Tongue (tissue), 2 donors: Measurements from ENCODE around the gene AOPEP. TPM values are rescaled to one million over a fixed set of nuclear protein-coding genes. Genes with fewer than 3 reads are reported as not detected.
"Not testable (repeated sequence)": the region's sequence is repeated elsewhere in the genome, so short reads cannot be mapped to it uniquely, and the experiment has no call there.

Experiments
- DNase-seq: peaks from one replicate; pipeline ENCODE4 v3.0.0-alpha.2; 2015
- total RNA-seq: library from RNA; depleted of rRNA; stranded (reverse); fragments of >200 nt; gene quantifications from one replicate; pipeline ENCODE4 v1.2.3, GENCODE V29; 2014

Gene AOPEP
- total RNA-seq, 1 donor from 2014 or later = 391 TPM

DNA sequence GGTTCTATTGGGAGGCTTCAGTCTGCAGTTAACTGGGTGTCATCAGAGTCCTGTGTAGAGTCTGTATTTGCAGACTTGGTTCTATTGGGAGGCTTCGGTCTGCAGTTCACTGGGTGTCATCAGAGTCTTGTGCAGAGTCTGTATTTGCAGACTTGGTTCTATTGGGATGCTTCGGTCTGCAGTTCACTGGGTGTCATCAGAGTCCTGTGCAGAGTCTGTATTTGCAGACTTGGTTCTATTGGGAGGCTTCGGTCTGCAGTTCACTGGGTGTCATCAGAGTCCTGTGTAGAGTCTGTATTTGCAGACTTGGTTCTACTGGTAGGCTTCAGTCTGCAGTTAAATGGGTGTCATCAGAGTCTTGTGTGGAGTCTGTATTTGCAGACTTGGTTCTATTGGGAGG, 239.5 kb downstream of the AOPEP start:
- DNase-seq = not testable (repeated sequence)

DNA sequence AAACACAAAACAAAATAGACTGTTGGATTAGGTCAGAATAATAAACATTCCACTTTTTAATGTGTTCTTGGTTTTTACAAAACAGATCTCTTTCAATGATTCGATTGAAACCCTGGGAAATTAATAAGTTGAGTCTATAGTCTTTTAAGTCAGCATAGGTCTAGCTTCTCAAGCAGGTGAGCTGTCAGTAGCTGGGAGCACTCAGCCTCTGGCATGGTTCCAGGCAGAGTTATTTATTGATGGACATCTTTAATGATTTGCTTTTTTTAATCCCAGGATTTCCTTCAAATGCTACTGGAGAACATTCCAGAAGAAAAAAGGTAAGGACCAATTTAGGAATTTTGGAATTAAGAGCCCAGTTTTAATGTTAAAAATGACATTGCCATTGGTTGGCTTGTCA, 241.0 kb downstream of the AOPEP start:
- DNase-seq = no peak

DNA sequence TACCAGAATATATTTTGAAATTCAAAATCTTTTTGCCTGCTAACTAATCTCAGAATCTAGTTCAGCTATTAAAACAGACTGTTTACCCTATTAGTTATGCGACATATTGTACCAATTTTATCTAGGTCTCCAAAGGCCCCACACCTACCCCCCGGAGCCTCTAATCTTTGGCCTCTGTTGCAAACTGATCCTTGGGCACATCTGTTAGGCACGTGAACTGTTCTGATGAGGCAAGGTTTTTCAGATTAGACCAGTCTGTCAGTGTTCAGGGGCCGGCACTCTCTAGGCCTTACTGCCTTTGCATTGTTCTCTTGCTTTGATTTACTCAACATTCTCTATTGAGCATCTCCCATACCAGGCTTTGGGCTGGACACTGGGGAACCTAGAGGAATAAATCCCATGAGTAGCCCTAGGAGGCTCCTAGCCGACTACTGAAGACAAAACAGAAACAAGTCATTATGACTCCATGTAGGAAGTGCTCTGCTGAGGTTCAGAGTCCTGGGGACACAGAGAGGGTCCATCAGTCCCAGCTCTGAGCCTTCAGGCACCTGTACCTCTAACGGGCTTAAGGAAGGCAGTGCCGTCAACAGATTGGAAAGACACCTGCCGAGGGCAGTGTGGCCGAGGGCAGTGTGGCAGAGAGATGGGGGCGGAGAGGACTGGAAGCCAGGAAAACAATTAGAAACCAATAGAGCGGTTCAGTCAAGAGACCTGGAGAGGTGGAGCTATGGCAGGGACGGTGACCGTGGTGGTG, 245.1 kb downstream of the AOPEP start:
- DNase-seq = no peak

DNA sequence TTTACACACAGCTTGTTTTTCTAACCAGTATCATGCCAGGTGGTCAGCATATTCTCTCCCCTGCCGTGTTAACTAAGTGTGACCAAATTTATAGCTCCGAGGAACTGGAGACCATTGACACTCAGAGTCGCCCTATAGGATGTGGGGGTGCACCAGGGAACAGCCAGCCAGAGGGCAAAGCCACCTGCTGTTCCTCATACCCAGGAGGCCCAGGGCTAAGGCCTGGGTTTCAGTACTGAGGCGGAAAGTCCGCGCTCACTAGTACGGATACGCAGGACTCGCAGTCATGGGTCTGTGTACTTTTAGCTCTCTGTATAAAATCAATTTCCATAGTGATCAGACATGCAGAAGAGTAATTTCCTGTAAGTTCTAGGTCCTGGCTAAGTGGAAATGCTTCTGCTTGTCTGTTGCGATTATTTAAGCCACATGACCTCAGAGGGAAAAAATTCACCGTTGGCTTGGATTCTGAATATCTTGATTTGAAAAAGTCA, 247.0 kb downstream of the AOPEP start:
- DNase-seq = peak; percentile 91

DNA sequence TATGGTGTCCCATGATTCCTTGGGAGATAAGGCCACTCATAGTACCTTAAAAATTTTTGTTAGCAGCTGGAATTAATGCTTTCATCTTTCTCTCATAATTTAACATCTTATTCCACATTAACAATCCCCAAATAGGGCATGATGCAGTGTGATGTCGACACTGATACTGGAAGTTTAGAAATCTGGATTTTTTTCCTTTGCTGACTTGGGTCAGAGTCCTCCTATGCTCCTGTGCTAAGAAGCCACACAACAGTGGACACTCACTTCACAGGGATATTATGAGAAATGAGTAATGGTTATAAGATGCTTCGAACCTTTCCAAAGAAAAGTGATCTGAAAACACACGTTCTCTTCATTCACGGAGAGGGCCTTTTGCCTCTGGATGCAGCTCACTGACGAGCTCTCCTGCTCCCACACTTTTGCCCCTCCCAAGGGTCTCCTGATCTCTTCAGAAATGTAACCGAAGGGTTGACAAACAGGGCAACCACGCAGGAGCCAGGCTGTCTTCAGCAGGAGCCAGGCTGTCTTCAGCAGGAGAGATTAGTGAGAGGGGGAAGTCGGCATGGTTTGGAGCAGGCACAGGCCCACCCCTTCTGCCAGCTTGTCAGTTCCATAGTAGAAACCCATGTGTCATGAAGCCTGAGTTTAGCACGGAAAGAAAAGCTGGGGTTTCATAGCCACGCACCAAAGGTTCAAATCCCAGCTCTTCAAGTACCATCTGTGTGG, 247.8 kb downstream of the AOPEP start:
- peak; percentile 52 for DNase-seq

DNA sequence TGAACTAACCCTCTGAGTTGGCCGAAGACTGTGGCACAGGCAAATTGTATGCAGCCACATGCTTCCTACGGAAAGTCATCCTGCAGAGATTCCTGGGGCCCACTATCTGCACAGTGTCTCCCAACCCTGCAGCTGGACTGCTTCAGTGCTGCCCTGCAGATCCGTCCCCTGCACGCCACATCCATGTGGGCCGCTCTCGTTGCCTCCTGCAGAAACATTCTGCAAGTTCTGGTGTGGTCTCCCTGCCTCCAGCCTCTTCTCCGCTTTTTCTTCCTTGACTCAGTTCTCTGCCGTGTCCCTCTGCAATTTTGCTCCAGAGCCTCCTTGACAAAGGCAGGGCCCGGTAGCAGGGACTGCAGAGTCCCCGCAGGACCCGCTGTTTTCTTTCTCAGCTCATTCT, 249.0 kb downstream of the AOPEP start:
- DNase-seq = no peak

DNA sequence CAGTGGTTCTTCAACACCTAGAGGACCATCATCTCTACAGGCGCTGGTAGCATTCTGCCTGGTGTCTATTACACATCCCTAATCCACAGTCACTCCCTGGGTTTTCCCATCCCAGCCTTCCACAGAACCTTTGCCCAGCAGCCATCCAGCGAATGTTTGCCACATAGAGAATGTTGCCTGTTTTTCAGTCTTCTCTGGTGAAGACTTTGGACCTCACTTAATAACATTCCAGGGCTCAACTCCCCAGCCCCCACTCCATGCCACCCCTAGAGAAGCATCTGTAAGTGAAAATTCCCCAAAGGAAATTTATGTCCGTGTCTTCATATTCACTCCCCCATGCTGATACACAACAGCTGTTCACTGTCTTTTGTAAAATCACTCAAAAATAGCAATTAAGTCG, 249.6 kb downstream of the AOPEP start:
- DNase-seq = no peak

DNA sequence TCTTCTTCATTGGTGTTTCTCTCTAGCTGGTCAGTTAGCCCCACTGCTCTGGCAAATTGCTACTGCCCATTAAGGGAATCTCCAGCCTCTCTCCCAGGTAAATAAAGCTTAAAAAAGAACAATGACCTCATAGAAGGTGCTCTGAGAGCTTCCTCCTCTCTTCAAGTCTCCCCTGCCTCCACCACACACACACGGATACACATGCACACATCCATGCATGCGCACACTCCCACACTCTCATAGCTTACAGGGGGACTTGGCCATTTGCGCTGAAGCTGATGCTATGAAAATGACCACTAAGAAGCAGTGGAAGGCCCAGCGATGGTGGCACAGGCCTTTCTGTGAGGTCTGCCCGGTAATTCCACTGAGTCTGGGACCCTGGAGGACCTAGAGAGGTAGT, 250.9 kb downstream of the AOPEP start:
- DNase-seq = no peak

DNA sequence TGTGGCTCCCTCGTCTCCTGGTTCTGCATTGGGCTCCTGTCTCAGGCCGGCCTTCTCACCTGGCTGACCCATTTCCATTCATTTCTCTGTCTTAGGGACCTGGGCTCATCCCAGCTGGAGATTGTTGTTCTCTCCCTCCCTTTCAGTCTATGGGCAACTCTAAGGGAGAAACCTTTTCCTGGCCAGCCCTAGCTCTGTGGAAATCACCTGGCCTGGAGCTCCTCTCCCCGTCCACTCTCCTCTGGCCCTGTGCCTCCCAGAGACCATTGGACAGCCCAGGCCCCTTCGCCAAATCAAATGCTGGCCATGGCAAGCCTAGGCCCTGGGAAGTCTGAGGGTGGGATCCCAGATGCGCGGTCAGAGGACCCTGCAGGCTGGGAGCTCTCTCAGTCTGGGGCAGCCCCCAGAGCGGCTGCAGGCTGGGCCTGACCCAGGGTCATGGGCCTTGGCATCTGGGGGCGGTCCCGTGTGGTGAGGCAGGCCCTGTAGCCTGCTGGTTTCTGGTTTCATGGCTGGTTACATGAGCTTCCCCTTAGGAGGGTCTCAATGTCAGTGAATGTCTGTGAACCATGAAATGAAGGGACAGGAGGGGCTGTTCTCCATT, 253.5 kb downstream of the AOPEP start:
- DNase-seq = no peak

DNA sequence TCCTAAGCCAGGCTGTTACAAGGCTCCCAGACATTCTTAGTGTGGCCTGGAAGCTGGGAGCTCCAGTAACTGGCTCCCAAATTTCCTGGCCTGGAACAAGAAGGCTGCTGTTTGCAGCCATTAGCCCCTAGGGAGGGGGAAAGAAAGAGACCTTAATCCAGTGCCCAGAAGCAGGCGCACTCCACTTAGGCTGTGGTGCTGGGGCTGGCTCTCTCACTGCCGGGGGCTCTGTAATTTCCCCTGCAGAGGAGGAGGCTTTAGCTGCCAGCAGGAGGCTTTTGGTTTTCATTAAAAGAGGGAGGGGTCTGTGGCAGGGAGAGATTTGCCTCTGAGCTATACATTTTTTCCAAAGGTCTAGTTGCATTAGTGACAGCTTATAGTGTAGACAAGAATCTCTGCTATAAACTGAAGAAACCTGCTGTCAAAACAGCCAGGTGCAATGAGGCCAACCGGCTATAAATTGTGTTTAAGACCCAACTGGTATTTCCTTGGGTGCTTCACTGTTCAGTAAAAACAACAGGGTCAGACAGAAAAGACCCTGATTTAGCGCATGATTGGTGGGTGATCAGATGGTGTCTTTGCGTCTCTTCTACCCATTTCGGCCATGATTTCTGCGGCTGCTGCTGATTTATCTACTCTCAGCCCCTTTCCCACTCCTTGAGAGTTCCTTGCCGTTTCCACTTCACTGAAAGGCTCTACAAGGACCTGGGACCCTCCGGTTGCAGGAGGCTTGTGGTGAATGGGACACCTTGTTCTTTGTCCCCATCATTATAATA, 254.6 kb downstream of the AOPEP start:
- peak; percentile 45 for DNase-seq

DNA sequence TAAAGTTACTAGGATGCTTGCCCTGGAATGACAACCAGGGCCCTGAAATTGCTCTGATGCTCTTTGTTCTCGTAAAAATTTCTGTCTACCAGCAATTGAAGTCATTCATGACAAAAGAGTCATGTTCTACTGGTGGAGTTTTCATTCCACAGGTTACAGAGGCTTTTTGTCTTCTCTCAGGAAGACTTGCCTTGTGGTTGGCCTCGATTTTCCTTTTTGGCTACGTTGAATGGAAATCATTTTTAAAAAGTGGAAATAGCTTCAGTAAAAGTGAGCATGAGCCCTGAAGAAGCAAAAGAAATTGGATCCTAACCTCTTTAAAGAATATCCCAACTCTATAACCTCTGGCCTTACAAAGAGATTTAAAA, 255.2 kb downstream of the AOPEP start:
- no peak for DNase-seq

DNA sequence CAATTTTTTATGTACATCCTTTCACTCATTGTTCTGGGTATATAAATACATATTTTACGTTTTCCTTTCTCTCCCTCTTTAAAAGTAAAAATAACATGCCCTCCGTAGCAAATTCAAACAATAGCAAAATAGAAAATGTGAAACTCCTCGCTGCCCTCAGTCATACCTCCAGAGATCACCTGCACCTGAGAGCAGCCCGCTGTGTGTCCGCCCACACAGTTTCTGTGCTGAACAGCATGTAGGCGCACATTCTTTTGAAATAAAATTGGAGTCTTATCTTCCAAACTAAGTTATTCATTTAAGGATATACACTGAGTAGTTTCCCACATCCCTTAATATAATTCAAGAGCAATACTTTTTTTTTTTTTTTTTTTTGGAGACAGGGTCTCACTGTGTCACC, 255.7 kb downstream of the AOPEP start:
- no peak for DNase-seq

DNA sequence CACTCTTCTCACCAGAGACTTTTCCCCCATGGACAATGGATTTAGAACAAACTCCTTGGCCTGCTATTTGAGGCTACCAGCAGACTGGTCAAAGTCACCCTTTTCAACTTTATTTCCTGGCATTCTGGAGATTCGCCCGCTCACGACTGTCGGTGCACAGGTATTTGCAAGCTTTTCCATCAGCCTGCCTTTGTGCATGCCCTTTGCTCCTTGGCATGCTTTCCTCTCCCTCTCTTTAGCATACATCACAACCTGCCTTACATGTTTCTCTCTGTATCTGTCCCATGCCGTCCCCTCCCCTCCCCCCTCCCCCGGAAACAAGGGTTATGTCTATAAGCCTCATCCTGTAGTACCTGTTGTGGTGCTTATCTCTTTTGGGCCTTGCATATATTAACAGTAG, 257.1 kb downstream of the AOPEP start:
- DNase-seq = no peak

DNA sequence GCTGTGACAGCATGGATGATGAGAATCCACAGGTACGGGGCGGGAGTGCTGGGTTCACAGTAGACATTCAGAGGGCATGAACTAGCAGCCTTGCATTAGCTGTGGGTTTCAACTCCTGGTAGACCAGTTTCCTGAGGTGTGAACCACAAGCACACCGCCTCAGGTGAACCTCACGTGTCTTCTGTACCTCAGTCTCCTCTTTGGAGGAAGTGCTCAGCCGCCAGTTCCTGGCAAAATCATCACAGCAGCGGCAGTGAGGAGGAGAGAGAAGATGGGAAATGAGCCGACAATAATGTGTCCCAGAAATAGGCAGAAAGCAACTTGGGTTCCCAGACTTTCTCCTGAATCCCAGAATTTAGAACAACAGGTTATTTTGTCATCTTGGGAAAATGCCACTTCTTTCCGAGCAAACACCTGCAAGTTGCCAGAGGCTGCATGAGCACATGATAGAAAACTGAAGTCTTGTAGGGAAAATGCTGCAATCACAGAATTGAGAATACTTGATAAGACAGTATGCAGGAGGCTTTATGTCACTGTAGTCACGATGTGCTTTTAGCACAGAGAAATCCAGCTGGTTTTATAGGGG, 258.5 kb downstream of the AOPEP start:
- DNase-seq = no peak

DNA sequence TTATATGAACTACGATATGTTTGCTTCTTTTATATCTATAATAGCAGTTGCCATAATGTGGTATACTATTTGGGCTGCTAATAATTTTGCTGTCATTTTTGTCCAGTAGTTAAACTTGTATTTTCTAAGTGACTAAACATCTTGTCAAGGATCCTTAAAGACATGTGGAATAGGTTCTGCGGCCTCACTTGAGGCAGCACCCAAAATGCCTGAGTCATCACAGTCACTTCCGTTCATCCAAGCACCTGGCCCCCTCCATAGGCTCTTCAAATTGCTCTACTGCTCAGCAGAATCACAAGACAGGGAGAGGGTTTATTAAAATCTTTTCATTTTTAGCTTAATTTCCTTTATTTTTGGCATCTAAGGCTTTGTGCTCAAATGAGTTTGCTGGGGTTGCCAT, 259.1 kb downstream of the AOPEP start:
- no peak for DNase-seq

DNA sequence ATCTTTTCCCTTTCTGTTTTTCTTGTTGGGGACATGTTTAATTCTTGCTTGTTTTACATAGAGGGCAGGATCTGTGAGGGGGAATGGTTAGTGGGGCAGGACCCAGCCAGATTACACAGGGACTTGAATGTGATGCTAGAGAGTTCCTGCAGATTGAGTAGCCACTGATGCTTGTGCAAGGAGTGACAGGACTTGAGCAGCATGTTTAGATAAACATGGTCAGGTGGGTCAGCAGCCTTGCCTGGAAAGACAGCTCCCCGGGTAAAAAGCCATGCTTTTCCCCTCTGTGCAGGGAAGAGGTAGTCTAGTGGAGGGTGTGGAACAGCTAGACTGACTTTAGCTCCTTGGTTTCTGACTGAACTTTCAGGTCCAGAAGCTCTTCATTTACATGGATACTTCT, 261.2 kb downstream of the AOPEP start:
- DNase-seq = no peak

DNA sequence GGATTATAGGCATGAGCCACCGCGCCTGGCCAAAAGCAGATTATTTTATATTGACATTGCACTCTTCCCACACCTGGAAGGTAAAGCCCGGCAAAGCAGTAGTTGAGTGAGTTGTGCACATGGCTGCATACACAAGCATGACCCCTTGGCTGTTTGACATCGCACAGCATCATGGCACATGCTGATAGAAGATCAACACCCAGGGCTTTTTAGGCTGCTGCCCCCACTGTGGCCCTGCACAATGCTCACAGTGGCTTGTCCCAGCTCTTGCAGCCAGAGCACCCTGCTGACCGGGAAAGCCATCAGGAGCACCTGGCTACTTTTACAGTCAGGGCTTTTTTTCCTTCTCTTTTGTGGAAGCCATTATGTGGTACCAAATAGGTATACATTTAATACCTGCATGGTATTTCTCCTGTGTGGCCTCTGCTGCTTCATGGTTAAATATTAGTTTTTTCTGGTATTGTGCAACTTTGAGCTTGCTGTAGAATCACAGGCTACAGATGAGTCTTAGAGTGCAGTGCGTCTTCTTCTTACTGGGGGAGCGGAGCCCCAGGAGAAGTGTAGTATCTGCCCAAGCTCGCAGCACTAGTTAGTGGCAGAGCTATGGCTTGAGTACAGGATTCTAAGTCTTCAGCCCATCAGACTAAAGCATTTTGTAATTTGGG, 264.5 kb downstream of the AOPEP start:
- no peak for DNase-seq

DNA sequence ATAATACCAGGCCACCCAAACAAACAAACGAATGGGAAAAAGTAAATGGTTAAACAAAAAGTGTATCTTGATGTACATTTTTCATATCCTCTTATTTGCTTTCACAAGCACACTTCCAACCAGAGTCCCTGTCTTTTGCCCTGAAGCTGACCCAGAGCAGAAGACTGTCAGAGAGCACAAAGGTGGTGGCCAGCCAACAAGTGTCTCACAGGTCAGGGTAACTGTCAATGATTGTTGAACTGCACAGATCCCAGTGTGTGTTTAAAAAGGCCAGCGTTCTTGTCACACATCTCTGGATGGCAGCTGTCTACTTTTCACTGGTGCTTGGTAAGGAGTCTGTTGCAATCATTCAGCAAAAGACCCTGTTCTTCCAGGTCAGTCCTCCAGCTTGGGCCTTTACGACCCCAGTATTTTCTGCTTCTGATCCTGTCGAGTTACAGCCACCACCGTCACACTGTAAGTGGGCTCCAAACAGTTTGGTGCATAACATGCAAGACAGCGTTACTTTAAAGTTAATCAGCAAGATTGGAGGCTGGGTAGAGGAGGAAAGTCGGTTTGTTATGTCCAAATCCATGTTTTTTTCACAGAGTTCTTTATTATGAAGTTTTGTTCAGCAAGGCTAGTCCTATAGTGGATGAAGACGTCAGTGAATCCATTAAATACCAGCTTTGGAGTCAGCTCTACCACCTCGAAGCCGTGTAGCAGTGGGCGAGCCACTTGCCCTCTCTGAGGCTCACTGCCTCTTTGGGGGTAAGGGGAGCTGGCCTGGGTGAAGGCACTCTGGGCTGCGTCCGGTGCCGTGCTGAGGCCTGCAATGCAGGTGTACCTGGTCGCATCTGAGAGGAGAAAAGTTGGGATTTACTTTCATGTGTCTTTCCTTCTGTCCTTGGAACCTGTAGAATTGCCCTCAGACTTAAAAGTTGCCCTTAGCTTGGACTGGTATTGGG, 265.7 kb downstream of the AOPEP start:
- no peak for DNase-seq

DNA sequence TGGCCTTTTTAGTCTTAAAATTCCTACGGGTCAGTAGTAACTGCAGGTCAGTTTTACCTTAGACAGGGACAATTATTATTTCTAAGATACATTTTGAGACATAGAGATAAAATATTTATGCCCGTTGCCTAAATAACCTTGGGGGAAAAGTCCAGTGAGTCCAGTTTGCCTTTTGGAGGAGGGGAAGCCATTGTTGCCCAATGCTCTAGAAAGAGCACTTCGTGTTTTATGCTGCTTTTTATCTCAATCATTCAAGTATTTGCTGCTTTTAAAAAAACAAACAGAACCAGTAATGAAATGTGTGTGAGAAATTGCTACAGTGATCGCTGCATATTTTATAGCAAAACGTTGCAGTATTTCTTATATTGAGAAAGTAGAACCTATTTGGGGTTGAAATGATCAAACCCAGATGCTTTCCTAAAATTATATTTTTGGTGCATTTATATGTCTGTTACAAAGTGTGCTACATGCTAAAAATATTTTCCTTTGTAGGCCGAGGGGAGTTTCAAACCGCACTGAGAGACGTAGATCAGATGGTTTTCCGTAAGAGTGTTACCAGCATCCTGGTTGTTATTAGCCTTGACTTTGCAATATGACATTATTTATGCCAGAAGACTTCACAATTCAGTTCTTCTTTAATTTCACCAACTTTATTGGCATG, 266.8 kb downstream of the AOPEP start:
- no peak for DNase-seq

DNA sequence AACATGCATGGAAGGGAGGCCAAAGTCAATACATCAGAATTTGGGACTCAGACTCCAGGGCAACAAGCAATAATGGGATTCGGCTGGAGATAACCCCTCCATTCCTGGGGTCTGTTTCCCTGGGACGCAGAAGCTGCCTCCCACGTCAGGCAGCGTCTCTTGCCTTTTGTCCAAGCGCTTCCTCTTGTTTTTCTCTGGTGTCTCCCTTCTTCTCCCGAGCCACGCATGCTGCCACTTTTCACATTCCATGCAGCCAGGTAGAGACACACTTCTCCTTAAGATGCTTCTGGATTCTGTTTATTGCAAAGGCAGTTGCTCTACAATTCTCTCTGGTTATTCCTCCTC, 267.3 kb downstream of the AOPEP start:
- DNase-seq = no peak
